SK-MEL-5 (cell line): ENCODE data around the gene SELENOM. TPM values are rescaled to one million over a fixed set of nuclear protein-coding genes. Genes with fewer than 3 reads are reported as not detected.
"Not testable (repeated sequence)": the region's sequence is repeated elsewhere in the genome, so short reads cannot be mapped to it uniquely, and the experiment has no call there.

Experiments
- DNase-seq: peaks from one replicate; pipeline ENCODE4 v3.0.0-alpha.2; 2016; ENCODE audit warnings: low read depth, low spot score
- in situ Hi-C: cut with HindIII; loops from 2 replicates; pipeline ENCODE4 v1.10.0; 2016; ENCODE audit warnings: low sequenced_read_pairs, high pct_unique_total_duplicates, low pct_unique_long_range_greater_than_20kb
- total RNA-seq: library from RNA; depleted of rRNA; stranded (reverse); fragments of >200 nt; shearing (Covaris generic); gene quantifications from 2 replicates; pipeline ENCODE4 v1.2.3, GENCODE V29; 2014

SELENOM gene
- total RNA-seq, 1 experiment from 2014 or later: 2.0 TPM

- in situ Hi-C loops: no loop called here
- DNase-seq: no peak
Measured at GRCh38 chr22:31120230-31120629, 12.9 kb upstream of the SELENOM start.

DNA sequence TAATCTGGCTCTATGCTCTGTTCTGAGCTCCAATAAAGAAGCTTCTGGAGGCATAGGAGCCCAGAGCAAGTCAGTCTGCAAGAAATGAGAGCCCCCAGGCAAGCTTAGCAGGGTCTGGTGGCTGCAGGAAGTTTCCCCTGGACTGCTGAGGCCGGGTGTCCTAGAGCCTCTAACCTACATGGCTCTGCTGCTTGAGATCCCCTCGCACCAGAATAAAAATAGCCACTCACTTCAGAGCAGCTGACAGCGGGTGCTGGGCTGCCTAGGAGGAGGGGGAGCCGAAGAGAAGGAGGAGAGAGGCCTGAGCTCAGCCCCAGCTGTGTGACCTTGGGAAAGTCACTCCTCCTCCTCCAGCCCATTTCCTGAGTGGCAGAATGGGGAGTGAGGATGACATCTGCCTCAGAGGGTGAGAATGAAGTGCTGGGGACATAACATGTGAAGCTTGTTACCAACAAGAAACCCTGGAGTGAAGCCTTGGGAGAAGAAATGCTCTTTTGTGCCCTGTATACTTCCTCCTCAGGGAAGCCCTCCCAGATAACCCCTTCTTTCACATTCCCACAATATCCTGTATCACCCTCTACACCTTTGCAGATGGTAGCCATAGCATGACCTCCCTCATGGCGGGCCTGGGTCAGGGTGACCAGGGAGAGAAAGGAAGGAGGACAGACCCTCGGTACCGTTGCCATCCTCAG is 11.8 kb upstream of the SELENOM start:
- in situ Hi-C loops: no loop called here
- no peak for DNase-seq

- in situ Hi-C loops: no loop called here
- no peak for DNase-seq
Measured at GRCh38 chr22:31118046-31118820, 10.9 kb upstream of the SELENOM start.

- DNase-seq, in situ Hi-C loops: not testable (repeated sequence)
Measured at GRCh38 chr22:31112547-31113091, 5.3 kb upstream of the SELENOM start.

GRCh38 chr22:31107894-31108218 is 488 bp upstream of the SELENOM start:
- peak; percentile 14 for DNase-seq
- in situ Hi-C loops: no loop called here

GRCh38 chr22:31106731-31107177 is 614 bp downstream of the SELENOM start:
- no peak for DNase-seq
- in situ Hi-C loops: no loop called here

DNA sequence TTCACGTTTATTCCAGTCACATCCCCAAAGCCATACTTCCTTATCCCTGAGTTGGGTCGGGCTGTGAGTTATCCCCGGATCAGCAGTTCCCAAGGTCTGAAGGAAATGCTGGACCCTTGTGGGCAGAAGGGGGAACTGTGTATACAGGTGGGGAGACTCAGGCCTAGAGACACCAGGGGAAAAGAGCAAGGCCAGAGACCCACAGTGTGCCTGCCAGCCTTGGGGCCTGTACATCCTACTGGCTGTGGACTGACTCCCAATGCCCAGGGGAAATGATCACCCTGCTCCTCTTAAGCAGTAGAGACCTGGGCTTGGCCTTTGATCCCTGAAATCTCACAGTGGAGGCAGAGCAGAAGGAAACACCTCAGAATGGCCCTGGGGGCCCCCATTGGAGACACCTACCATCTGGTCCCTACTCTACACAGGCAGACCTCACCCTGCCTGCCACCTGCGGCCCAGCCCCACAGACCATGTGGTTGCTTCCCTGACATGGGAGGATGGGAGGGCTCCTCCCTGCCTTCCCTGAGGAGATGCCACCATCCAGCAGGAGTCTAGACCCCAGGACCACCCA is 1.3 kb downstream of the SELENOM start:
- DNase-seq: peak; percentile 24
- in situ Hi-C loops: no loop called here

- in situ Hi-C loops: no loop called here
- no peak for DNase-seq
Measured at GRCh38 chr22:31105282-31105929, 2.0 kb downstream of the SELENOM start.

GRCh38 chr22:31104869-31105268 is 2.5 kb downstream of the SELENOM start:
- in situ Hi-C loops: no loop called here
- DNase-seq: no peak

DNA sequence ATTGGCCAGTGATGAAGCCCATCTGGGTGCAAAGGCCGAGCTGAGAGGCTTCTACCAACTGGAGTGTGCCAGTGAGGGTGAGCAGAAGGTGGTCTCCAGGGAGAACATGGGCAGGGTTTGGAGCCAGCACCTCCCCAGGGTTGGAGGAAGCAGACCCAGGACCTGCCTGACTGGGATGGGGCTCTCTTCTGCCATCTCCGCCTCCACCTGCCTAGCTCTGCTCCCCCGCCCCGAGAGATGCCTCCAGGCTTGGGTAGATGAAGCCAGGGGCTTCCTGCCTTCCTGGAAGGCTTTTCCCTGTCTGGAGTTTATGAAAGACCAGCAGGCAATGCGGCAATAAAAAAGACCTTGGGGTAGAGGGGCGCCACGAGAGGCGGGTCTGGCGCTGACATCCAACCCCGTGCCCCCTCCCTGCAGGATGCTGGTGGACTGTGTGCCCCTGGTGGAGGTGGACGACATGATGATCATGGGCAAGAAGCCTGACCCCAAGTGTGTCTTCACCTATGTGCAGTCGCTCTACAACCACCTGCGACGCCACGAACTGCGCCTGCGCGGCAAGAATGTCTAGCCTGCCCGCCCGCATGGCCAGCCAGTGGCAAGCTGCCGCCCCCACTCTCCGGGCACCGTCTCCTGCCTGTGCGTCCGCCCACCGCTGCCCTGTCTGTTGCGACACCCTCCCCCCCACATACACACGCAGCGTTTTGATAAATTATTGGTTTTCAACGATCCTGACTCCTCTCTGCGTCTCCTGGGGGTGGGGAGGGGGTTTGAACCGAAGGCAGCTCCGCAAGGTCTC is 3.3 kb downstream of the SELENOM start:
- in situ Hi-C loops: no loop called here
- DNase-seq: no peak

- in situ Hi-C loops: no loop called here
- DNase-seq: no peak
Measured at GRCh38 chr22:31103111-31103510, 4.3 kb downstream of the SELENOM start.

DNA sequence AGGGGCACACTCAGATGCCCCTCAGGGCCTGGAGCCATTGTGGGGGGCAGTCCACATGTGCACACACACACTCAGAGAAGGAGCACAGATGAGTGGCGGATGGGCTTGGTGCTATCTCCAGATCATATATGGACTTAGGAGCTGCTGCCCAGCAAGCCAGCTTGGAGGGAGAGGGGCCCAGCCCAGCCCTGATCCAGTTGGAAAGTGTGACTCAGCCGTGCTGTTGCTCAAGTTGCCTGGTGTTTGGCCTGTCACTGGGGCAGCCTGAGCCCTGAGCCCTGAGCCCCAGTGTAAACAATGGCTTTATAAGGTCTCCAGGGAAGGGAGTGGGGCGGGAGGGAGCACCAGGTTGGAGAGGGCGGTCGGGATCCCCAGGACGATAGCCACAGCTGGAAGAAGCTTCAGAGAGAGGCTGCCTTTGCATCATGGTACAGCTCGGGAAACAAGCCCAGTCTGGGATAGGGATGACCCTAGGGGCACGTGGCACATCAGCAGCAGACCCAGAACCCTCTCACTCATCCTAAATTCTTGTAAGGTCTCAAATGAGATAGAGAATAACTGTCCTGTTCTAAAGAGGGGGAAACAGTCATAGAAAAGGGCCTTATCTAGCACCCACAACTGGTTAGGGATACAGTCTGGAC is 4.8 kb downstream of the SELENOM start:
- no peak for DNase-seq
- in situ Hi-C loops: no loop called here

GRCh38 chr22:31100762-31101525 is 6.4 kb downstream of the SELENOM start:
- in situ Hi-C loops: no loop called here

DNA sequence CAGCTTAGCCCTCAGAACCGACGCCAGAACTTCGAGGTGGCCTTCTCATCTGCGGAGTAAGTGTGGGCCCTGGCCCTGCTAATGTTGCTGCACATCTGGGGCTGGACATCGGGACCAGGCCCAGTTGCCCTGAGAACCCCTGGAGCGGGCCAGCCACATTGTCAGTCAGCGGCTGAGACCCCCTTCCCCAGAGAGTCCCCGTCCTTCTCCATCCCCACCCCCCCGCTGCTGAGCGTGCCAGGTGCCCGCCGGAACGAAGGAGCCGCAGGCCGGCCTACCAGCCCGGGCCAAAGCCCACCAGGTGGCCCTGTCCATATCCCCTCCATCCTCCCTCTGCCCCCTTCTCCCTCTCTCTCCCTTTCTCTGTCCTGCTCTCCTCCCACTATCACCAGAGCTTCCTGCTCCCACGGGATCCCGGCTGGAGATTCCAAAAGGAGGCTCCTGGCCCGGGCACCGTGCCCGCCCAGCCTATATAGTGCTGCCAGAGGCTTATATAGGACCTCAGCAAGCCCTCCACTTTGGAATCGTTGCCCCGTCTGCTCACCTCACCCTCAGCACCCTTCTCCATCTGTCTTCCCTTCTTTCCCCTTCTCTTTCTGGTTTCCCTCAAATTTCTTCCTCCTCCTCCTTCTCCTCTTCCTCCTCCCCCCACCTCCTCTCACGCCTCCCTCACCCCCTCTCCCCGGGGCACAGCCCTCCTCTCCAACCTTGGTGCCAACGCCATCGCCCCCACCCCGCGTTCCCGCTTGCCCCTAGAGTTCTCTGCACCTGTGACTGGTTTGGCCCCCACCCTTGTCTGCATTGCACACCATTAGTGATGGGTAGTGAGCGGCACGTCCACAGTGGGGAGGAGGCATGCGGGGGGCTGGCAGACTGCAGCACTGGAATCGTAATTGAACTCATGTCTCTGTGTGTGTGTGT is 7.3 kb downstream of the SELENOM start:
- in situ Hi-C loops: no loop called here

More at GRCh38 chr22:31100762-31101525, 6.4 kb downstream of the SELENOM start:
- no peak for DNase-seq

GRCh38 chr22:31099386-31099785 is 8.0 kb downstream of the SELENOM start:
- in situ Hi-C loops: no loop called here
- no peak for DNase-seq

More for the DNA sequence above, 7.3 kb downstream of the SELENOM start:
- DNase-seq: no peak
